HEK293 (cell line): Measurements from ENCODE around the gene KATNA1.

Experiments used
- HOXA7 ChIP-seq: sonication (generic); formaldehyde crosslinking; IDR thresholded peaks from 2 replicates; pipeline ENCODE4 v1.8.1; 2022; ENCODE audit warnings: missing genetic modification reagents, borderline replicate concordance
- HOXD13 ChIP-seq: sonication (generic); formaldehyde crosslinking; IDR thresholded peaks from 2 replicates; pipeline ENCODE4 v1.8.0; 2022; ENCODE audit warnings: missing genetic modification reagents, borderline replicate concordance
- OSR2 ChIP-seq: fragments of 450-650 bp; formaldehyde crosslinking; IDR thresholded peaks from 2 replicates; pipeline ENCODE4 v1.5.1; 2016; ENCODE audit warnings: missing biosample characterization, missing genetic modification characterization
- SP2 ChIP-seq: fragments of 450-650 bp; formaldehyde crosslinking; IDR thresholded peaks from 2 replicates; pipeline ENCODE4 v1.5.1; 2016; ENCODE audit warnings: missing biosample characterization, missing genetic modification characterization
- YY1 ChIP-seq: fragments of 450-650 bp; formaldehyde crosslinking; IDR thresholded peaks from 2 replicates; pipeline ENCODE4 v1.5.1; 2018; ENCODE audit warnings: missing biosample characterization, missing genetic modification characterization
- ZBTB11 ChIP-seq: fragments of 450-650 bp; formaldehyde crosslinking; conservative IDR thresholded peaks from 2 replicates; pipeline ENCODE4 v1.5.1; 2016; ENCODE audit warnings: low read depth, missing biosample characterization, missing genetic modification characterization
- ZNF776 ChIP-seq: fragments of 450-650 bp; formaldehyde crosslinking; IDR thresholded peaks from 2 replicates; pipeline ENCODE4 v1.5.0; 2017; ENCODE audit warnings: missing biosample characterization, missing genetic modification characterization, borderline replicate concordance
- ZSCAN16 ChIP-seq: fragments of 450-650 bp; formaldehyde crosslinking; IDR thresholded peaks from 2 replicates; pipeline ENCODE4 v1.5.1; 2016; ENCODE audit warnings: missing biosample characterization, missing genetic modification characterization
- ZSCAN30 ChIP-seq: fragments of 450-650 bp; IDR thresholded peaks from 2 replicates; pipeline ENCODE4 v1.5.1; 2018; ENCODE audit warnings: missing biosample characterization, mild to moderate bottlenecking, missing genetic modification characterization, moderate library complexity

DNA sequence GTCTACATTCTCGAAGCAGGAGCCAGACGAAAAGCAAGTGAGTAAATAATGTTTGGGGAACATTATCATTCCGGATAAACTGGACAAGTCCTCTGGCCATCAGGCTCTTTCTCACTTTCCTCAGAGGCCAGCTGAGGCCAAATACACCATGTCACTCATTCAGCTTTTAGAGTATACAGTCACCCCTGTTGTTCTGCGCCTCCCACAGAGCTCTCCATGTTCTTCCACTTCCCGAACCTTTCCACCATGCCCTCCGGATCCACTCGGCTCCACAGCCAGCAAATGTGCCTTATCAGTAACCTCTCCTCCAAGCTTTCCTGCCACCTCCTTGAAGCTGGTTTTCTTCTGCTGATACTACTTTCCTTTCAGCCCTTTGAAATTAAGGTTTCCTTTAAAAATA lies 37.7 kb upstream of the KATNA1 start:
- TF ChIP-seq HOXD13 (CRISPR knock-in tag) (no peak), ZSCAN30 (no peak), HOXA7 (no peak), OSR2 (tag by site-specific recombination) (no peak), ZSCAN16 (tag by site-specific recombination) (no peak), SP2 (tag by site-specific recombination) (no peak), ZBTB11 (tag by site-specific recombination) (no peak), YY1 (no peak), ZNF776 (no peak)
